ENCODE results near the gene SH2D3A. TPM values are rescaled to one million over a fixed set of nuclear protein-coding genes. Genes with fewer than 3 reads are reported as not detected.

Gene SH2D3A
- total RNA-seq, 1 experiment from 2014 or later, result 43.4 TPM

DNA sequence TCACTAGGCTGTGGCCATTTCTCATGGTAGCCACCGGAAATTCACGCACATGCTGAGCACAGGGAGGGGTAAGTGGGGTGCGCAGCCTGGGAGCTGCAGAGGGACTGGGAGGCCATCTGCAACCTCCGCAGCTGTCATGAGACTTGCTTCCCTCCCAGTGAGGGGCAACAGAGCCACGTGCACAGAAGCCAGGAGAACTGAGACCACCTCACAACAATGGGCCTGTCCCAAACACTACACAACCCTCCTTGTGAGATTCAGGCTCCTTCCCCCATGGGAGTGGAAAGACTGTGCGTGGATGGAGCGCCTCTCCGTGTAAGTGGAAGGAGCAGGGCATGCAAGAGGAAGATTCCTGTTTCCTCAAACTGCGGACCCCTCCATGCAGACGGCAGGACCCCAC lies 55.6 kb downstream of the SH2D3A start:
- POLR2A ChIA-PET (ENCODE audit: unreplicated experiment), result no interaction called here
- no peaks in the 10 kb centered on the region for H3K27me3 ChIP-seq (ENCODE audit: insufficient read depth, low read depth)
- no peak for TF ChIP-seq EZH2 (IDR thresholded peaks at IDR 0.05; ENCODE audit: low read depth)
- TF ChIP-seq CTCF (conservative IDR thresholded peaks at IDR 0.05), result no peak
- no peaks in the 10 kb centered on the region for H3F3A ChIP-seq (ENCODE audit: insufficient read depth, low read depth)
- intact Hi-C loops (cut with micrococcal nuclease; ENCODE audit: unreplicated experiment), result no loop called here
- no peak overlapping the region for H3K4me2 ChIP-seq
- no peaks in the 10 kb centered on the region for H3K36me3 ChIP-seq (ENCODE audit: low read depth)
- no peak overlapping the region for H2AFZ ChIP-seq
- no peaks in the 10 kb centered on the region for H4K20me1 ChIP-seq (ENCODE audit: insufficient read depth)
- no peaks in the 10 kb centered on the region for H3K9me2 ChIP-seq (ENCODE audit: insufficient read depth)
- H3K4me3 ChIP-seq, result no peak overlapping the region
- no peaks in the 10 kb centered on the region for H3K79me2 ChIP-seq (ENCODE audit: low read depth)
- no TSS peak for BruUV-seq (replicated peaks)
- no peak for DNase-seq
- H3K9me3 ChIP-seq (ENCODE audit: insufficient read depth, low read depth), result no peaks in the 10 kb centered on the region
- H3K4me1 ChIP-seq (replicated peaks; ENCODE audit: insufficient read depth), result no peaks in the 10 kb centered on the region
- H3K27ac ChIP-seq, result no peak overlapping the region
- CTCF ChIA-PET, result no interaction called here

DNA sequence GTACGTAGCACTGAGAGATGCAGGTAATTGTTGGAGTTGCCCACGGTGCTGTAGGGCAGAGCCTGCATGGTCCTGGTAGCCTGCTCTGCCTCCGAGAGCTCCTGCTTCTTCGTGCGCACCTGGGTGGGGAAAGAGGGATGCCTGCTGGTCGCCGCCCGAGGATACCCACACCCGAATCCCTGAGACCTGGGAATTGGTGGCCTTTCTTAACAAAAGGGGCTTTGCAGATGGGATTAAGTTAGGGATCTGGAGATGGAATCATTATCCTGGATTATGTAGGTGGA lies 56.2 kb downstream of the SH2D3A start:
- intact Hi-C loops (cut with micrococcal nuclease; ENCODE audit: unreplicated experiment), result no loop called here
- Histone ChIP-seq H3K4me2 (no peak overlapping the region), H3K9me2 (ENCODE audit: insufficient read depth) (no peaks in the 10 kb centered on the region), H3K27ac (no peak overlapping the region), H2AFZ (no peak overlapping the region), H3K4me1 (replicated peaks; ENCODE audit: insufficient read depth) (no peaks in the 10 kb centered on the region), H4K20me1 (ENCODE audit: insufficient read depth) (no peaks in the 10 kb centered on the region), H3F3A (ENCODE audit: insufficient read depth, low read depth) (no peaks in the 10 kb centered on the region), H3K27me3 (ENCODE audit: insufficient read depth, low read depth) (no peaks in the 10 kb centered on the region), H3K36me3 (ENCODE audit: low read depth) (no peaks in the 10 kb centered on the region), H3K9me3 (ENCODE audit: insufficient read depth, low read depth) (no peaks in the 10 kb centered on the region), H3K4me3 (no peak overlapping the region), H3K79me2 (ENCODE audit: low read depth) (no peaks in the 10 kb centered on the region)
- DNase-seq, result no peak
- ChIA-PET CTCF (no interaction called here), POLR2A (ENCODE audit: unreplicated experiment) (no interaction called here)
- BruUV-seq (replicated peaks), result no TSS peak
- TF ChIP-seq CTCF (conservative IDR thresholded peaks at IDR 0.05) (no peak), EZH2 (IDR thresholded peaks at IDR 0.05; ENCODE audit: low read depth) (no peak)

GRCh38 chr19:6710273-6711077 lies 56.8 kb downstream of the SH2D3A start:
- TF ChIP-seq CTCF (conservative IDR thresholded peaks at IDR 0.05) (no peak), EZH2 (IDR thresholded peaks at IDR 0.05; ENCODE audit: low read depth) (no peak)
- no peak overlapping the region for H3K27ac ChIP-seq
- no peaks in the 10 kb centered on the region for H3F3A ChIP-seq (ENCODE audit: insufficient read depth, low read depth)
- intact Hi-C loops (cut with micrococcal nuclease; ENCODE audit: unreplicated experiment), result no loop called here
- H3K4me2 ChIP-seq, result no peak overlapping the region
- ChIA-PET CTCF (no interaction called here), POLR2A (ENCODE audit: unreplicated experiment) (no interaction called here)
- no peak for DNase-seq
- H4K20me1 ChIP-seq (ENCODE audit: insufficient read depth), result no peaks in the 10 kb centered on the region
- BruUV-seq (replicated peaks), result no TSS peak
- H3K79me2 ChIP-seq (ENCODE audit: low read depth), result no peaks in the 10 kb centered on the region
- H3K9me2 ChIP-seq (ENCODE audit: insufficient read depth), result no peaks in the 10 kb centered on the region
- no peaks in the 10 kb centered on the region for H3K27me3 ChIP-seq (ENCODE audit: insufficient read depth, low read depth)
- H3K9me3 ChIP-seq (ENCODE audit: insufficient read depth, low read depth), result no peaks in the 10 kb centered on the region
- H3K4me3 ChIP-seq, result no peak overlapping the region
- H3K36me3 ChIP-seq (ENCODE audit: low read depth), result no peaks in the 10 kb centered on the region
- no peaks in the 10 kb centered on the region for H3K4me1 ChIP-seq (replicated peaks; ENCODE audit: insufficient read depth)
- no peak overlapping the region for H2AFZ ChIP-seq

Data from PC-9 (cell line).